HG03378 (cell line): ENCODE results near the gene TMC6.

ENCODE experiments used
- ATAC-seq: cut with Tn5 transposase; IDR thresholded peaks from one replicate; pipeline ENCODE4 v1.9.1; 2021; ENCODE audit warnings: mild to moderate bottlenecking, moderate library complexity; ENCODE audit not compliant: unreplicated experiment

Gene TMC6

DNA sequence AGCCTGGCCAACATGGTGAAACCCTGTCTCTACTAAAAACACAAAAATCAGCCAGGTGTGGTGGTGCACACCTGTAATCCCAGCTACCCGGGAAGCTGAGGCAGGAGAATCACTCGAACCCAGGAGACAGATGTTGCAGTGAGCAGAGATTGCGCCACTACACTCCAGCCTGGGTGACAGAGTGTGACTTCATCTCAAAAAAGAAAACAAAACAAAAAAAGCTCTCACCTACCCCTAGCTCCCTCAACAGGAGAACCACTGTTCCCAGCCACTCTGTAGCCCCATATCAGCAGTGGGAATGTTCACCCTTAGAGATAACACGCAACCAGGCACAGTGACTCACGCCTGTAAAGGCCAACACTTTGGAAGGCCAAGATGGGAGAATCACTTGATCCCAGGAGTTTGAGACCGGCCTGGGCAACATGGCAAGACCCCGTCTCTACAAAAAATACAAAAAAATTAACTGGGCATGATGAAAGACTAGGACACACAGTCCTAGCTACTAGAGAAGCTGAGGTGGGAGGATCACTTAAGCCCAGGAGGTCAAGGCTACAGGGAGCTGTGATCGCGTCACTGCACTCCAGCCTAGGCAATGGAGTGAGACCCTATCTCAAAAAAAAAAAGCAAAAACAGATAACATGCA lies 7.4 kb upstream of the TMC6 start:
- no peak for ATAC-seq

DNA sequence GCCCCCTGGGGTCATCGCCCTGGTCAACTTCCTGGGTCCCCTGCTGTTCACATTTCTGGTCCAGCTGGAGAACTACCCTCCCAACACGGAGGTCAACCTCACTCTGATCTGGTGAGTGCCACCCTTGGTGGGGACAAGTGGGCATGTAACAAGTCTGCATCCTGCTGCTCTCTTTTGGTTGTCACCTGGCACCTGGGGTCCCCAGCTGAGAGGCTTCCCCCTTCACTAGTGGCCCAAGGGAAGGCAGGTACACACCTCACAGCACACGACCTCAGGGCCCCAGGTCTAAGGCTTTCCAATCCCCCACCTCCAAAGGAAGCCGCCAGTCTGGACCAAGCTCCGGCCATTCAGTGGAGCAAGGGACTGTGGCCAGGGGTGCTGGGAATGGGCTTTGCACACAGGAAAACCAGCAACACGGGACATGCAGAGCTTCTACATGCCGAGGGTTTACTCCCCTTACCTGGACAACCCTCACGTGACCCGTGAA lies 6.4 kb upstream of the TMC6 start:
- no peak for ATAC-seq

- ATAC-seq: no peak
These were observed 5.7 kb upstream of the TMC6 start for GRCh38 chr17:78133971-78134898.

- no peak for ATAC-seq
These were observed 4.8 kb upstream of the TMC6 start for GRCh38 chr17:78133179-78133951.

DNA sequence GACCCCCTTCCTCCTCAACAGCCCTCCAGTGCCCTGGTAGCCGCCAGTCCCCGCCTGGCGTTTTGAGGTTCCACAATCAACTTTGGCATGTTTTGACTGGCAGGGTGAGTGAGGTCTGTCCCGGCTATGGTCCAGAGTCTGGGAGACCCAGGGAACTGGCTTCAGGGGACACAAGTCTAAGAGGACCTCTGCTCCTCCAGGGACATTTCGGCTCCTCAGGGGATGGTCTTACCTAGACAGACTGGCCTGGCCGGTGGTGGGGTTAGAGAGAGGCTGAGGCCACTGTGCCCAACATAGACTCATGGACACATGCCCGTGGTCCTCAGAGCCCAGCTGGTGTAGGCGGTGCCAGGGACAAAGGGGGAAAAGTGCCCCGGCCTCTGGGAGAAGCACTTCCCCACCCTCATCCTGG lies 4.2 kb upstream of the TMC6 start:
- ATAC-seq: no peak

DNA sequence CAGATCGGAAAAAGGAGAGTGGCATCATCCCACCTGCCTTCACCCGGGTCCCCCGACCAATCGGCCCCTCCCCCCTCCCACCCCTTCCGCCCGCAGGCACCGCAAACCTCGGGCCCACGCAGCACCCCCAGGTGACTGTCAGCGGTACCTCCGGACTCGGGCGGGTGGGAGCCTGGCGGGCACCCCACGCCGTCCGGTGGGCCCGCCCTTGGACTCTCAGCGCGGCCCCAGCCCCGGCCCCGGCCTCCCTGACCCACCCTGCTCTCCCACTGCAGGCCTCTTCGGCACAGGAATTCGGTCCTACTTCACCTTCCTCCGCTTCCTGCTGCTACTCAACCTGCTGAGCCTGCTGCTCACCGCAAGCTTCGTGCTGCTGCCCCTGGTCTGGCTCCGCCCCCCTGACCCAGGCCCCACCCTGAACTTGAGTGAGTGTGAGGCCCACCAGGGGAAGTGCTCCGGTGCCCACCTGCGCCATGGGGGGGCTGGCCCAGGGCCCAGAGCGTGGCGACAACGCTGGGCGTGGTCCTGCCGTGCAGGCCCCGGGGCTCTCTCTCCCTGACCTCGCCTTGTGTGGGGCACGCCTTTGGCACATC lies 3.6 kb upstream of the TMC6 start:
- ATAC-seq: no peak

DNA sequence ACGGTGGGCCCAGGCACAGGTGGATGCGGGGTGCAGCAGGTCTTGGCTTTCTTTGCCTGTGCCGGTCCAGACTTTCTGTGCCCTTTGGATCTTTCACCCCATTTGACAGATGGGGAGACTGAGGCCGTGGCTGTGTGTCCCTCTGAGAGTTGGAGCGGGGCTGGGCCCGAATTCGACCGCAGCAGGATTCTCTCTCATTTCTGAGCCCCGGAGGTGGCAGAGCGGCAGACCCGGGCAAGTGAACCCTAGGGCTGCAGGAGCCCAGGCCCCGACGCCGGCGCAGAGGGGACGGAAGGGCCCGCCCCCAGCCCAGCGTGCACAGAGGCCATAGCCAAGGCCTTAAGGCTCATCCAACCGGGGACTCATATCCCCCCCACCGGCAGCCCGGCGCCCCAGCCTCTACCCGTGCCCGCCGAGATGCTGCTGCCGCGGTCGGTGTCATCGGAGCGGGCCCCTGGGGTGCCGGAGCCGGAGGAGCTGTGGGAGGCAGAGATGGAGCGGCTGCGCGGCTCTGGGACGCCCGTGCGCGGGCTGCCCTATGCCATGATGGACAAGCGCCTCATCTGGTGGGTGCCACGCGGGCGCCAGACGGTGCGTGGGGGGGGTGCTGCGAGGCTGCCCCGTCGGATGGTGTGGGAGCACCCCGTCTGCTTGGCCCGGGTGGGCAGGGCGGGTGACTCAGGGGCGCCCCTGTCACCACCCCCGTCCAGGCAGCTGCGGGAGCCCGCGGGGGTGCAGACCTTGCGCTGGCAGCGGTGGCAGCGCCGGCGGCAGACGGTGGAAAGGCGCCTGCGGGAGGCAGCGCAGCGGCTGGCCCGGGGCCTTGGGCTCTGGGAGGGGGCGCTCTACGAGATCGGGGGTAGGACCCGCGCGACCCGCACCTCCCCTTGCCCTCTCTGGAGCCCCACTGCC lies 2.9 kb upstream of the TMC6 start:
- ATAC-seq: no peak

GRCh38 chr17:78130437-78131101 lies 2.0 kb upstream of the TMC6 start, which contains the start of gene TMC8:
TMC8 (plus strand) TSS chr17:78130771; CDS start chr17:78131589, 818 bp downstream.
- no peak for ATAC-seq

GRCh38 chr17:78130090-78130436 lies 1.5 kb upstream of the TMC6 start:
- no peak for ATAC-seq

DNA sequence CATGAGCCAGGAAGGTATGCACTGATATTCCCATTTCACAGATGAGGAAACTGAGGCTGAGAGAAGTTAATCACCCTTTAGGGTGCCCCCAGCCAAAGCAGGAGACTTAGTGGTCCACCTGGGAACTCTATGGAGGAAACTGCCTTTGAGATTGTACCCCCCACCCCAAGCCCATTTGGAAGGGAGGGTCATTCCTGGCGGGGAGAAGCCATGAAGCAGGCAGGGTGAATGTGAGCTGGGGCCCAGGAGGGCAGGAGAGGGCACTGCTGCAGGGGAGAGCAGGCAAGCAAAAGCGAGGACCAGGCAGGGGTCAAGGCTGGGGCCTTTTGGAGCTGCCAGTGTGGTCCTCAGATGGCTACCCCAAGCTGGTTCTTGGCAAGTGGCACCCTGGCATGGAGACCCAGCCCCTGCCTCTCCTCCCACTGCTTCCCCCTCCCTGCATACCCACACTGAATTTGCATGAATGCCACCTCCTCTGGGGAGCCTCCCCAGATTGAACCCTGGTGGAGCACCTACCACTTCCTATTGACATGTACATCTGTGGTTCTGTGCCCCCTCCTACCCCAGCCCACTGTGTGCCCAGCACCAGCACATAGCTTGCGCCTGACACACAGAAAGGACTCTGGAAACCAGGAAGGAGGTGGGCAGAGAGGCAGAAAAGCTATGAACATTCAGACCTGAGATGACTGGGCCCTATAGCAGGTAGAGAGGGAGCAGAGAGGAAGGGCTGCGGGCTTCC lies 965 bp upstream of the TMC6 start:
- no peak for ATAC-seq

- ATAC-seq: no peak
These were observed 536 bp downstream of the TMC6 start for GRCh38 chr17:78127888-78128550.

GRCh38 chr17:78127239-78127887 lies 1.2 kb downstream of the TMC6 start:
- ATAC-seq: no peak

- ATAC-seq: no peak
These were observed 1.7 kb downstream of the TMC6 start for GRCh38 chr17:78126895-78127238.

- ATAC-seq: no peak
These were observed 2.3 kb downstream of the TMC6 start for GRCh38 chr17:78125976-78126894.

GRCh38 chr17:78125138-78125913 lies 3.2 kb downstream of the TMC6 start:
- no peak for ATAC-seq

- ATAC-seq: no peak
These were observed 3.8 kb downstream of the TMC6 start for GRCh38 chr17:78124836-78125137.
